ENCODE results near the gene IMPDH1. TPM values are rescaled to one million over a fixed set of nuclear protein-coding genes. Genes with fewer than 3 reads are reported as not detected.

Gene IMPDH1
- polyA plus RNA-seq, 3 donors, result 26.1 to 27.3 (median 26.8) TPM

DNA sequence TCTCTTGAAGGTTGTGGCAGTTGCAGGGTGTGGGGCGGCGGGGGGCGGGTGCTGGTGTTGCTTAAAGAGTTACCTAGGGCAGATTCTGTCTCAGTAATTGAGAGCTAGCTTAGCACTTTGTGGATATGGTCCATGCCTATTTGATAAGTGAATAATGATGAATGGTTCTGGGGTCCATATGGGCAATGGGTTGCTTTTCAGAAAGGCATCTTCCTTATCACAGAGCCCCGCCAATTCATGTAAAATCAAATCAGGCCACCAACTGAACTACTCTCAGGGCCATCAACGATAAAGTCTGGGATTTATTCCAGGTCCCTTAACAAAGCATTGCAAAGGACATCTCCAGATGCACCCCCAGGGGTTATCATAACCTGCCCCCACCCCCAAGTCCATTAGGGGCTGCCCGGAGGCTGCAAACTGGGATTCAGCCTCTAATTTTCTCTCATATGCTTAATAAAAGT is 46.5 kb downstream of the IMPDH1 start:
- DNase-seq (ENCODE audit: low read depth in 3 of 3, low spot score in 2 of 3), result no peak

- no peak for DNase-seq (ENCODE audit: low read depth in 3 of 3, low spot score in 2 of 3)
Measured at GRCh38 chr7:128362670-128363069, 47.1 kb downstream of the IMPDH1 start.

GRCh38 chr7:128361411-128362379 is 48.1 kb downstream of the IMPDH1 start, which contains the start of gene PRRT4:
TSS of gene PRRT4 (minus strand) at chr7:128361690.
- DNase-seq (ENCODE audit: low read depth in 3 of 3, low spot score in 2 of 3), result no peak

GRCh38 chr7:128360359-128360678 is 49.5 kb downstream of the IMPDH1 start:
- no peak for DNase-seq (ENCODE audit: low read depth in 3 of 3, low spot score in 2 of 3)

GRCh38 chr7:128359939-128360338 is 49.8 kb downstream of the IMPDH1 start:
- DNase-seq (ENCODE audit: low read depth in 3 of 3, low spot score in 2 of 3), result no peak

DNA sequence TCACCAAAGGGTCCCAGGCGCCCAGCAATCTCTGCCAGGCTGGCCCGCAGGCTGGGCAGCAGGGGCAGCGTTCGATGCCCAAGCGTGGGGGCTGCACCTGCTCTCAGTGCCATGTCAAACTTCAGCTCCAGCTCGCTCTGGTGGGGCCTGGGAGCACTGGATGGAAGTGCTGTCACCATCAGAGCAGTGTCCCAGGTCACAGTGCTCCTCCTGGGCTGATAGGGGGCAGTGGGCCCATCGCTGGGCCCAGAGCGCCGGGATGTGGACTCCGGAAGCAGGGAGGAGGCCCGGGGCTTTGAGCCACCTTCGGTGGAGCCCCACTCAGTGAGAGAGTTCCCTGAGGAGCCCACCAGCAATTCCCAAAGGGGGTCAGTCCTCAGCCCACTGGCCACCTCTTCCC is 50.4 kb downstream of the IMPDH1 start:
- no peak for DNase-seq (ENCODE audit: low read depth in 3 of 3, low spot score in 2 of 3)

GRCh38 chr7:128358233-128358632 is 51.5 kb downstream of the IMPDH1 start:
- DNase-seq (ENCODE audit: low read depth in 3 of 3, low spot score in 2 of 3), result no peak

DNA sequence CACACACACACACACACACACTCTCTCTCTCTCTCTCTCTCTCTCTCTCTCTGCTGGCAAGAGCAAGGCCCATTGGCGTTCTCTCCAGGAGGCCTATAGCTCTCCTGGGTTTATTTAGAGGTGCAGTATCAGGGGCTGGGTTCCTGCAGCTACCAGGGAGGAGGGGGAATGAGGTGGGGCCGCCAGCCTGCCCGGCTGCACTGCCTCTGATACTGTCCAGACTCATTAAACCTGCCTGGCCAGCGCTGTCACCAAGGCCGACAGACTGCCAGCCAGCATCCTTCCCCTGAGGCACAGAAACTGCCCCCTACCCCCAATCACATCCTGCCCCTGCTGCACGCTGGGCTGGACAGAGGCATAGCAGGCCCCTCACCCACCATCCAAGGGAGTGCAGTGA is 52.6 kb downstream of the IMPDH1 start:
- no peak for DNase-seq (ENCODE audit: low read depth in 3 of 3, low spot score in 2 of 3)

DNA sequence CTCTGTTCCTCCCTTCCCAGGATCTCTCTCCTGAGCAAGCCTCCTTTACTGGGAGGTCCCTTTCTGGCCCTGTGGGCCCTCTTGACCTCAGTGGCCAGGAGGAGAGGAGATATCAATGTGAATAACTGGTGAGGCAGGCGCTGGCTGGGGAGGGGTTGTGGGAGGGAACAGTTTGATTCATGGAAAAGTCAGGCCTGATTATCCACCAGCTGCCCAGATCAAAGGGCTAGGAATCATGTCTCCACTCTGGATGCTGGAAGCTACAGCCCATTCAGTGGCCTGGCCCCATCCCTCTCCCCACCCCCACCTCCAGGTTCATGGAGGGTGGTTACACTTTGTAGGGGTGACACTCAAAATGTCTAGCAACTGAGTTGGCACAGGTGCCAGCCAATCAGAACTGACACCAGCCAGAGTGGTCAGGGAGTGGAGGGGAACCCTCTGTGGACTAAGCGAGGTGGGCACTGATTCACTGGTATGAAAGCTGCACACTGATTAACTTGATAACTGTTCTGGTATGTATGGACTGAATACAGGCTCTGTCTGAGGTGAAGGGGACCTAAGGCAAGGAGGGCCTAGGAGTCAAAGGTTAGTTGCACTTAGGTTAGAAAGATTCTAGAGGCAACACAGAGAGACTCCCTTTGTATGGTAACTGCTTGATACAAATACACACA is 53.1 kb downstream of the IMPDH1 start:
- DNase-seq (ENCODE audit: low read depth in 3 of 3, low spot score in 2 of 3), result no peak

DNA sequence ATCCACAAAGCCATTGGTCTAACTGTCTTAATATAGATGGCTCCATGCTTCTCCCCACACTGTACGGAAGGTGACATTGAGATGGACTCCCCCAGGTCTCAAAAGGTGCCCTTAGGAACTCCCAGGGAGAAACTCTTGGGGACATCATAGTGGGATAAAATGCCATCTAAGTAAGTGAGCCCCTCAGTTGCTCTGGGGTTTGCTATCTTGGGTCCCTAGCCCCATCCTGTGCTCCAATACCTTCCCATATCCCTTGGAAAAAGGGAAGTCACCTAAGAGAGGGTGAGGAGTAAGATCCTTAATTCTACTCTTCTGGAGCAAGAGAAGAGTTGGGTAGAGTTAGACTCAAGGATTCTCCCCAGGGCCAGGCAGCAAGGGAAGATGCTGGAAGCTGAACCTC is 56.2 kb downstream of the IMPDH1 start:
- DNase-seq (ENCODE audit: low read depth in 3 of 3, low spot score in 2 of 3), result no peak

GRCh38 chr7:128353189-128353588 is 56.6 kb downstream of the IMPDH1 start:
- no peak for DNase-seq (ENCODE audit: low read depth in 3 of 3, low spot score in 2 of 3)

DNA sequence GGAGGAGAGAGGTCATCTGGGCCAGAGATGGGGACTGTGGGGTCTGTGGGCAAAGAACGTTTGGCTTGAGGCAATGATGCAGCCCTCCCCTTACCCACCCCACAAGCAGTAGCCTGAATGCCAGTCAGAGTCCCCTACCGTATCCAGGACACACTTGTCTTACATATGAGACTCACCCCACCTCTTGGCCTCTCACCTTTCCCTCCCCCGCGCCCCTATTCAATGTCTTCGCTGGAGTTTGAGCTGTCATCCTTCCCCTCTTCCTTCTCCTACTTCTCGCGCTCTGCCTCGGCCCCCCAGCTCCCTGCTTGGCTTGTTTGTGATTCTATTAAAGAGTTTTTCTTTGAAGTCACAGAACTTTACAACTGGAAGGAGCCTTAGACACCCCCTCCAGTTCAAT is 57.1 kb downstream of the IMPDH1 start:
- DNase-seq (ENCODE audit: low read depth in 3 of 3, low spot score in 2 of 3), result no peak

DNA sequence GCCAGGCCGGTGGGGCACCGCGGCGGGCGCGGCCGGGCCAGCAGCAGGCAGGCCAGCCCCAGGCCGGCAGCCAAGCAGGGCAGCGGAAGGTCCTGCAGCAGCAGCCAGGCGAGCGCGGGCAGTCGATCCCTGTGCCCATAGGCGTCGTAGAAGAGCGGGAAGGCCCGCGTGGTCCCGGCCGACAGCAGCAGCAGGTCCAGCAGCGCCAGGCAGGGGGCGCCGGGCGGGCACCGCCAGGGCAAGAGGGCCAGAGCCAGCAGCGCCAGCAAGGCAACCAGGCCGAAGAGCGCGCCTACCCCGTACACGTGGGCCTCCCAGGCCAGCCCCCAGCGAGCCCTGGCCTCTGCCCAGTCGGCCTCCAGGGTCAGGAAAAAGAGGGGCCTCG is 57.6 kb downstream of the IMPDH1 start:
- no peak for DNase-seq (ENCODE audit: low read depth in 3 of 3, low spot score in 2 of 3)

DNA sequence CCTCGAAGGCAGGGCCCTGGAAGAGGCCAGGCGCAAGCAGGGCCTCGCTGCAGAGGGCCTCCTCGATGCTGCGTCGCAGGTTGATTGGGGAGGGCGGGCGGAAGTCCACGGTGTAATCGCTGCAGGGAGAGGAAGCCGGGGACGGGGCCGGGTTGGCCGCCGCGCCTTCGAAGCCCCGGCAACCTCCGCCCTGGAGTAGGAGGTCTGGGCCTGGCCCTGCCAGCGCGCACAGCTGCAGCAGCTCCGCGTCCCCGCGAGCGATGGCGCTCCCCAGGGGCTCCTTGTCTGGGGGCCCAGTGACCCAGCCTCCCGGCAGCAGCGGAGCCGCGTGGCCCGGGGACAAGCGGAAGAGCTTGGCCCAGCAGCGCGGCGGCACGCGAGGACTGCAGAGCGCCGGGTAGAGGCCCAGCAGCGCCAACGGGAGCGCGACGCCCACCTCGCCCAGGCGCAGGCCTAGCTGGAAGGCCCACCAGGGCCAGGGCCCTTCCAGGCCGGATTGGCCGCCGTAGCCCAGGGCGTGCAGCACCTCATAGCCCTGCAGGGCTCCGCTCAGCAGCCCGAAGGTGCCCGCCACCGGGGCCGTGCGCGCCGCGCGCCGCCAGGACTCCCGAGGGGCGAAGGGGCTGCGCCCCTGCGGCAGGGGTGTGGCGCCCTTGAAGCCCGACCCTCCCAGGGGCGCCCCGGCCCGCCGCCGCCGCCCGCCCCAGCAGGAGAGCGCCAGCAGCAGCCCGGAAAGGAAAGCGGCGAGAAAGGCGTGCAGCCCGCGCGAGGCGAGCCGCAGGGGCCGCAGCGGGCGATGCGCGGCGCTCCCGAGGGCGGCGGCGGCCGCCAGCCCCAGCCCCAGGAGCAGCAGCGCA is 58.3 kb downstream of the IMPDH1 start:
- DNase-seq (ENCODE audit: low read depth in 3 of 3, low spot score in 2 of 3), result no peak

GRCh38 chr7:128350708-128351295 is 59.0 kb downstream of the IMPDH1 start:
- no peak for DNase-seq (ENCODE audit: low read depth in 3 of 3, low spot score in 2 of 3)

GRCh38 chr7:128349466-128349825 is 60.3 kb downstream of the IMPDH1 start:
- DNase-seq (ENCODE audit: low read depth in 3 of 3, low spot score in 2 of 3), result no peak

GRCh38 chr7:128347647-128348097 is 62.1 kb downstream of the IMPDH1 start:
- no peak for DNase-seq (ENCODE audit: low read depth in 3 of 3, low spot score in 2 of 3)

DNA sequence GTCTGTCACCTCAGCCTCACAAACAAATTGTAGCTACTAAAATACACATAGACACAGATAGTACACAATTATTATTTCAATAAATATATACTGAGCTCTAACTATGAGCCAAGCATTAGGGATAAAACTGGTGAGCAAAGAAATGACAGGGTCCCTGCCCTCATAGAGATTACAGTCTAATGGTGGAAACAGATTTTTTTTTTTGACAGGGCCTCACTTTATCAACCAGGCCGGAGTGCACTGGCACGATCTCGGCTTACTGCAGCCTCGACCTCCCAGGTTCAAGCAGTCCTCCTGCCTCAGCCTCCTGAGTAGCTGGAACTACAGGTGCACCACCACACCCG is 65.4 kb downstream of the IMPDH1 start:
- no peak for DNase-seq (ENCODE audit: low read depth in 3 of 3, low spot score in 2 of 3)

DNA sequence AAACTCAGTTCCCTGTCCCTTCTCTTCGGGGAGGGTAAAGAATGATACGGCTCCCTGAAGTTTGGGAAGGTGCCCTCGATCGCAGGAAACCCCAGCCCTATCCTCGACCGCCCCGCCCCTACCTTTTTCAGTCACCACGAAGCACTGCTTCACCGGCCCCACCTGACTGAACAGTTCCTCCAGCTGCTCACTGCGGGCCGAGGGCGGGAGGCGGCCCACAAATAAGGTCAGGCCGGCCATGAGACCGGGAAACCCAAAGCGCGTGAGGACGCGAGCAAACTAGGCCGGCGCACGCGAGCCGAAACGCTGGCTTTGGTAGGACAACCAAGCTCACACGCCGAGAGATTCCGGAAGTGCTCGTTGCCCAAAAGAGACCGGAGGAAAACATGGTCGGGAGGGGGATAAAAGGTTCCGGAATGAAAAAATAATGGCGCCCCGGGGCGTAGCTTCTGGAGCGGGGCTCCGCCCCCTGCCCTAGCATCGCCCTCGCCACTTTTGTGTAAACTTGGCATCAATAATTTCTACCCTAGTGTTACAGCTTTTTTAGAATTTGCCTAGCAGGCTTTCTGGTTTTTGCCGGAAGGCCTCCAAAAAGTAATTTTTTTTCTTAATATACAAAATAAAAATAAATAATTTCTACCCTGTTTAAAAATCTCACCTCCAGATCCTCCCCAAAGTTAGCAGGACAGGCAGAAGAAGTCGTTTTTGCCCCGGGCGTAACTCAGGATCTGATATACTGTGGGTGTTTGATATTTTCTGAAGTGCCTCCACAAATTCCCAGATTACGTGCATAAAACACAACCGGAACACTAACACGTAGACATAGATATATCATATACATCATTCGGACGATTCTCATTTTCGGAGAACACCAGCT is 66.0 kb downstream of the IMPDH1 start, which contains the start of gene RBM28:
Gene RBM28 (minus strand): TSS at position 355 of the 877 bp plus-strand sequence. CDS start 115 bp downstream, at position 240.
- peak; percentile 83 to 91 (median 85) for DNase-seq (ENCODE audit: low read depth in 3 of 3, low spot score in 2 of 3)
